HL-60 (cell line): Measurements from ENCODE around the gene KCNQ1OT1.

Source experiments
- DNase-seq, 2 experiments: peaks; one replicate each; pipeline ENCODE4 v3.0.0-alpha.2; 2010 to 2020; ENCODE audit warnings: low read depth in 1 of 2, low spot score in 1 of 2
- H3K27ac ChIP-seq: fragments of 250-450 bp; sonication (Bioruptor Pico); replicated peaks from 2 replicates; pipeline ENCODE4 v1.5.1; 2020; ENCODE audit warnings: mild to moderate bottlenecking, moderate library complexity
- H3K27me3 ChIP-seq: fragments of 250-450 bp; sonication (Bioruptor Pico); 2 replicates; pipeline ENCODE4 v1.5.1; 2021; ENCODE audit warnings: mild to moderate bottlenecking, moderate library complexity; ENCODE audit not compliant: insufficient read depth, poor library complexity, severe bottlenecking
- H3K4me3 ChIP-seq: replicated peaks from 2 replicates; pipeline ENCODE4 v1.5.1; 2011; ENCODE audit warnings: mild to moderate bottlenecking, control low read depth, low read length; ENCODE audit not compliant: insufficient read depth
- GABPA ChIP-seq: IDR thresholded peaks from 2 replicates; pipeline ENCODE4 v1.6.1; 2012; ENCODE audit warnings: low read depth
- POLR2AphosphoS5 ChIP-seq: IDR thresholded peaks from 2 replicates; pipeline ENCODE4 v1.6.1; 2012; ENCODE audit warnings: low read depth
- SPI1 ChIP-seq: IDR thresholded peaks from 2 replicates; pipeline ENCODE4 v1.6.1; 2012; ENCODE audit warnings: low read depth, mild to moderate bottlenecking, borderline replicate concordance
- TF ChIP-seq, protein P1 (sequence below): IDR thresholded peaks from 2 replicates; pipeline ENCODE4 v1.6.1; 2012; ENCODE audit warnings: low read depth; ENCODE audit not compliant: insufficient replicate concordance
- TF ChIP-seq, protein P2 (sequence below): IDR thresholded peaks from one replicate; pipeline ENCODE4 v1.5.1; 2011; ENCODE audit warnings: low read length, control low read depth, inconsistent platforms; ENCODE audit not compliant: insufficient read depth

The KCNQ1OT1 gene

GRCh38 chr11:2571598-2572281, 128.1 kb downstream of the KCNQ1OT1 start:
- DNase-seq = no peak
- Histone ChIP-seq H3K4me3 (no peak overlapping the region), H3K27ac (no peak overlapping the region)

DNA sequence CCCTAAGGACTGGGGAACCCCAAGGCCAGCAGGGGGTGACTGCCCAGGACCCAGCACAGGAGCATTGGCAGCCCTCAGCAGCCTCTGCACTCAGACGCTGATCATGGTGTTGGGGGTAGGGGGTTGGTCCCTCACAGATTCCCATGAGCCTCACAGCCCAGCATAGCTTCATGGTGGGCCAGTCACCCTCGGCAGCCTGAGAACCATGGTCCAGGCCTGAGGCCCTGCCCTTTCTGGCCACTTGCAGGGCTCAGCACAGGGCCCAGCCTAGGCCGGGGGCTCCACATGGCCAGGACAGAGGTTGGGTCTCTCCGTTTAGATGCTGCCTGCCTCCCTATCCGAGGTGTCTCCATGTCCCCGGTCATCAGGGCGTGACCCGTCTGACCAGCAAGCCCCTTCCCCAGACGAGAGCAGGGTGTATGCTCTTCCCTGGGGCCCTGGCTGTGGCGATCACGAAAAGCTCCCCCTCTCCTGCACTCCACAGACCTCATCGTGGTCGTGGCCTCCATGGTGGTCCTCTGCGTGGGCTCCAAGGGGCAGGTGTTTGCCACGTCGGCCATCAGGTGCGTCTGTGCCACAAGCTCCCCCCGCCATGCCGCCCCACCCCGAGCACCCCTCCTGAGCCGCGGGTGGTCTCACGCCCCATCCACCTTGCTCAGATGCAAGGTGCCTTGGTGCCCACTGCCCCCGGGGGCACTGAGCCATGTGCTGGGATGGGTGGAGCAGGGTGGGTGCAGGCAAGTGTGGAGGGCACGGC, 128.8 kb downstream of the KCNQ1OT1 start:
- Histone ChIP-seq H3K4me3 (no peak overlapping the region), H3K27me3 (no peaks in the 10 kb centered on the region), H3K27ac (no peak overlapping the region)
- TF ChIP-seq, protein P1, sequence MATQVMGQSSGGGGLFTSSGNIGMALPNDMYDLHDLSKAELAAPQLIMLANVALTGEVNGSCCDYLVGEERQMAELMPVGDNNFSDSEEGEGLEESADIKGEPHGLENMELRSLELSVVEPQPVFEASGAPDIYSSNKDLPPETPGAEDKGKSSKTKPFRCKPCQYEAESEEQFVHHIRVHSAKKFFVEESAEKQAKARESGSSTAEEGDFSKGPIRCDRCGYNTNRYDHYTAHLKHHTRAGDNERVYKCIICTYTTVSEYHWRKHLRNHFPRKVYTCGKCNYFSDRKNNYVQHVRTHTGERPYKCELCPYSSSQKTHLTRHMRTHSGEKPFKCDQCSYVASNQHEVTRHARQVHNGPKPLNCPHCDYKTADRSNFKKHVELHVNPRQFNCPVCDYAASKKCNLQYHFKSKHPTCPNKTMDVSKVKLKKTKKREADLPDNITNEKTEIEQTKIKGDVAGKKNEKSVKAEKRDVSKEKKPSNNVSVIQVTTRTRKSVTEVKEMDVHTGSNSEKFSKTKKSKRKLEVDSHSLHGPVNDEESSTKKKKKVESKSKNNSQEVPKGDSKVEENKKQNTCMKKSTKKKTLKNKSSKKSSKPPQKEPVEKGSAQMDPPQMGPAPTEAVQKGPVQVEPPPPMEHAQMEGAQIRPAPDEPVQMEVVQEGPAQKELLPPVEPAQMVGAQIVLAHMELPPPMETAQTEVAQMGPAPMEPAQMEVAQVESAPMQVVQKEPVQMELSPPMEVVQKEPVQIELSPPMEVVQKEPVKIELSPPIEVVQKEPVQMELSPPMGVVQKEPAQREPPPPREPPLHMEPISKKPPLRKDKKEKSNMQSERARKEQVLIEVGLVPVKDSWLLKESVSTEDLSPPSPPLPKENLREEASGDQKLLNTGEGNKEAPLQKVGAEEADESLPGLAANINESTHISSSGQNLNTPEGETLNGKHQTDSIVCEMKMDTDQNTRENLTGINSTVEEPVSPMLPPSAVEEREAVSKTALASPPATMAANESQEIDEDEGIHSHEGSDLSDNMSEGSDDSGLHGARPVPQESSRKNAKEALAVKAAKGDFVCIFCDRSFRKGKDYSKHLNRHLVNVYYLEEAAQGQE = no peak
- TF ChIP-seq GABPA (no peak), SPI1 (no peak), POLR2AphosphoS5 (no peak)
- TF ChIP-seq, protein P2, sequence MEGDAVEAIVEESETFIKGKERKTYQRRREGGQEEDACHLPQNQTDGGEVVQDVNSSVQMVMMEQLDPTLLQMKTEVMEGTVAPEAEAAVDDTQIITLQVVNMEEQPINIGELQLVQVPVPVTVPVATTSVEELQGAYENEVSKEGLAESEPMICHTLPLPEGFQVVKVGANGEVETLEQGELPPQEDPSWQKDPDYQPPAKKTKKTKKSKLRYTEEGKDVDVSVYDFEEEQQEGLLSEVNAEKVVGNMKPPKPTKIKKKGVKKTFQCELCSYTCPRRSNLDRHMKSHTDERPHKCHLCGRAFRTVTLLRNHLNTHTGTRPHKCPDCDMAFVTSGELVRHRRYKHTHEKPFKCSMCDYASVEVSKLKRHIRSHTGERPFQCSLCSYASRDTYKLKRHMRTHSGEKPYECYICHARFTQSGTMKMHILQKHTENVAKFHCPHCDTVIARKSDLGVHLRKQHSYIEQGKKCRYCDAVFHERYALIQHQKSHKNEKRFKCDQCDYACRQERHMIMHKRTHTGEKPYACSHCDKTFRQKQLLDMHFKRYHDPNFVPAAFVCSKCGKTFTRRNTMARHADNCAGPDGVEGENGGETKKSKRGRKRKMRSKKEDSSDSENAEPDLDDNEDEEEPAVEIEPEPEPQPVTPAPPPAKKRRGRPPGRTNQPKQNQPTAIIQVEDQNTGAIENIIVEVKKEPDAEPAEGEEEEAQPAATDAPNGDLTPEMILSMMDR = no peak
- DNase-seq = no peak

More at GRCh38 chr11:2571598-2572281, 128.1 kb downstream of the KCNQ1OT1 start:
- H3K27me3 ChIP-seq = no peaks in the 10 kb centered on the region
- TF ChIP-seq, protein P2 = no peak
- TF ChIP-seq POLR2AphosphoS5 (no peak), GABPA (no peak), SPI1 (no peak)
- TF ChIP-seq, protein P1 = no peak

DNA sequence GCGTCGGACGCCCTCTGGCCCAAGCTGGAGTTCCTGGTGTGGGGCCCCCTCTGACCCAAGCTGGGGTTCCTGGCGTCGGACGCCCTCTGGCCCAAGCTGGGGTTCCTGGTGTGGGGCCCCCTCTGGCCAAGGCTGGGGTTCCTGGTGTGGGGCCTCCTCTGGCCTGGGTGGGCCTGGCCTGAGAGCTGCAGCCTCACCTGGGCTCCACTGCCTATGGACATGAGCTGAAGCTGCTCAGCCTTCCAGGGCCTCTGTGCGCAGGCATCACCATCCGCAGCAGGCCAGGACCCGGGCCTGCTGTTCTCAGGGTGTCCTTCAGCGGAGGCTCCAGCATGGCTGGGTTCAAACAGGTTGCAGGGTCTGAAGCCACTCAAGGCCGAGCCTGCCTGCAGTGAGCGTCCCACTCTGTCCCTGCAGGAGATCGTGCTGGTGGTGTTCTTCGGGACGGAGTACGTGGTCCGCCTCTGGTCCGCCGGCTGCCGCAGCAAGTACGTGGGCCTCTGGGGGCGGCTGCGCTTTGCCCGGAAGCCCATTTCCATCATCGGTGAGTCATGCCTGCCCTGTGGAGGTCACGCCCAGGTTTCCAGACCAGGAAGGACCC, 129.5 kb downstream of the KCNQ1OT1 start:
- H3K27ac ChIP-seq = no peak overlapping the region
- DNase-seq = no peak
- no peaks in the 10 kb centered on the region for H3K27me3 ChIP-seq
- no peak overlapping the region for H3K4me3 ChIP-seq
- no peak for TF ChIP-seq POLR2AphosphoS5
- no peak for TF ChIP-seq SPI1
- TF ChIP-seq, protein P2 = no peak
- TF ChIP-seq, protein P1 = no peak
- no peak for TF ChIP-seq GABPA
